ENCODE results near the gene HSF4. TPM values are rescaled to one million over a fixed set of nuclear protein-coding genes. Genes with fewer than 3 reads are reported as not detected.

Gene HSF4
- total RNA-seq, 2 experiments from 2014 or later = 34.8 to 36.1 TPM

Small RNA genes lying within 50 kb of the gene (microRNA-seq; reads per million reads assigned to microRNA genes)
- gene MIR328 (ENCODE audit: borderline microRNAs expressed, borderline number of aligned reads, borderline replicate concordance) = 52.6 reads per million, percentile 58 among the genes with 10 or more reads in this experiment

Other genes with a start within 250 kb of the HSF4 start
- not detected for gene CDH16, start 245.9 kb upstream of the HSF4 start, total RNA-seq
- gene RRAD, start 239.2 kb upstream of the HSF4 start, total RNA-seq = under 1 TPM; 0.48 to 0.65 TPM
- gene CIAO2B, start 230.3 kb upstream of the HSF4 start, total RNA-seq = 100 to 1,000 TPM; 195 to 204 TPM
- gene CES2, start 229.2 kb upstream of the HSF4 start, total RNA-seq = 10 to 100 TPM; 32.5 to 32.7 TPM
- 1 to 10 TPM; 1.6 to 3.0 TPM for gene CES3, start 203.5 kb upstream of the HSF4 start, total RNA-seq
- gene CES4A, start 176.2 kb upstream of the HSF4 start, total RNA-seq = 10 to 100 TPM; 25.0 to 25.9 TPM
- gene CBFB, start 135.6 kb upstream of the HSF4 start, total RNA-seq = 100 to 1,000 TPM; 155 to 163 TPM
- 10 to 100 TPM; 11.4 to 12.3 TPM for gene PHAF1, start 54.8 kb upstream of the HSF4 start, total RNA-seq
- 1 to 10 TPM; 5.1 to 5.6 TPM for gene B3GNT9, start 13.7 kb upstream of the HSF4 start, total RNA-seq
- gene TRADD, start 4.8 kb upstream of the HSF4 start, total RNA-seq = 10 to 100 TPM; 41.7 to 43.2 TPM
- 10 to 100 TPM; 24.1 to 25.7 TPM for gene FBXL8, start 4.8 kb upstream of the HSF4 start, total RNA-seq
- 10 to 100 TPM; 14.8 to 20.1 TPM for gene NOL3, start 5.8 kb downstream of the HSF4 start, total RNA-seq
- gene MATCAP1, start 19.2 kb downstream of the HSF4 start, total RNA-seq = 10 to 100 TPM; 37.3 to 38.3 TPM
- gene EXOC3L1, start 25.4 kb downstream of the HSF4 start, total RNA-seq = not detected
- gene E2F4, start 27.4 kb downstream of the HSF4 start, total RNA-seq = 10 to 100 TPM; 91.6 to 92.3 TPM
- 1 to 10 TPM; 5.1 to 5.9 TPM for gene ELMO3, start 34.4 kb downstream of the HSF4 start, total RNA-seq
- 10 to 100 TPM; 36.7 to 39.3 TPM for gene TMEM208, start 62.4 kb downstream of the HSF4 start, total RNA-seq
- 100 to 1,000 TPM in 1 of 2 experiments, 10 to 100 TPM in 1; 96.3 to 111 TPM for gene FHOD1, start 82.7 kb downstream of the HSF4 start, total RNA-seq
- 1 to 10 TPM; 5.9 to 6.1 TPM for gene SLC9A5, start 84.2 kb downstream of the HSF4 start, total RNA-seq
- 10 to 100 TPM; 22.7 to 24.6 TPM for gene PLEKHG4, start 114.8 kb downstream of the HSF4 start, total RNA-seq
- 1 to 10 TPM; 1.2 to 2.5 TPM for gene KCTD19, start 162.0 kb downstream of the HSF4 start, total RNA-seq
- under 1 TPM; 0.63 to 1.00 TPM for gene LRRC36, start 162.1 kb downstream of the HSF4 start, total RNA-seq
- not detected for gene TPPP3, start 228.8 kb downstream of the HSF4 start, total RNA-seq

Measured in activated CD4-positive, alpha-beta memory T cell treated with anti-CD3 and anti-CD28 coated beads for 36 hours (primary cell).